Stimulated activated CD8-positive, alpha-beta memory T cell treated with anti-CD3 and anti-CD28 coated beads, Interleukin-15, amount 100 ng/mL, for 48 hours (primary cell): ENCODE data around the gene MBD4.
"Not testable (repeated sequence)": the region's sequence is repeated elsewhere in the genome, so short reads cannot be mapped to it uniquely, and the experiment has no call there.

Experiments used
- DNase-seq, 2 donors: peaks; one replicate each; pipeline ENCODE4 v3.0.0-alpha.2; 2020; ENCODE audit warnings: low read depth in 2 of 2

Gene MBD4

GRCh38 chr3:129409541-129409940 is 30.2 kb downstream of the MBD4 start:
- DNase-seq: no peak

DNA sequence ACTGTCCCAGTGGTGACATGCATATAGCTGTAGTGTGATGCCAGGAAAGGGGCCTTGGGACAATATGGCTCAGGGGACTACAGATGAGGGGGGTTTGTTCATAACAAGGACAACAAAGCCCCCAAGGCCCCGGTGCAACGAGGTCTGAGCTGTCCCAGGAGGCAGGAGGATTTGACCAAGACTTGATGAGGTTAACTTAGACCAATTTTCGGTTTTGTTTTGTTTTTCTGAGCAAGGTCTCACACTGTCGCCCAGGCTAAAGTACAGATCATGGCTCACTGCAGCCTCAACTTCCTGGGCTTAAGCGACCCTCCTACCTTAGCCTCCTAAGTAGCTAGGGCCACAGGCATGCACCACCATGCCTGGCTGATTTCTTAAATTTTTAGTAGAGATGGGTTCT is 35.1 kb downstream of the MBD4 start:
- no peak for DNase-seq

DNA sequence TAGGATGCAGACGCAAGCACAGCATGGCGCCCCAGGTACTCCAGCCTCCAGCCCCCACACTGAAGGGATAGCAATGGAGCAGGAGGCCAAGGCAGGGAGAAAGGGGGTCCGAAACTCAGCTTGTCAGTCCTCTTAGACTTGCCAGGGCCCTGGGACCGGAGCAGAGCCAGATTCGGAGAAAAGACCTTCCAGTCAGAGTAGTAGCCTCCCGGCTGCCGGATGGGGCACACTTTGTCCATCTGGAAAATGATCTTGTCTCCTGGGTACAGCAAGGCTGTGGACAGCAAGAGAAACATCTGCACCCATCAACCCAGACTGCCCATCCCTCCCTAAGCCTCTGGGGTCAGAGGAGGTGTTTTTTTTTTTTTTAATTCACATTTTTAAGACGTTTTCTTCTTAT is 35.6 kb downstream of the MBD4 start:
- no peak for DNase-seq

DNA sequence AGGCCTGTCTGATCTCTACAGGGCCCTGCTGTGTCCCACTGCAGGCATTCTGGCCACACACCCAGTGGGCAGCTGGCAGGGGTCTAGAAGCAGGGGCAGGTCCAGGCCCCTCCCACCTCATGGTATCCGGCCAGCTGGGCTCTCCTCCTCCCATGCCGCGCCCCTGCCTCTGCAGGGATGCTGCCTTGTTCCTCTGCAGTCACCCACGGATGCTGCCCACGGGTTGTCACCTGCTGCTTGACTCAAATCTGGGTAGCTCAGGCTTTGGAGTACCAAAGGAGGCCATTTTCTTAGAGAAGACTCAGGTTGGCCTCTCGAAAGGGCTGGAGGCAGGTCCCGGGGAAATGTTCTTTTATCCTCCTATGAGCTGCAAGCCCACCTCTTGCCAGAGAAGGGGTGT is 36.3 kb downstream of the MBD4 start:
- DNase-seq: no peak

DNA sequence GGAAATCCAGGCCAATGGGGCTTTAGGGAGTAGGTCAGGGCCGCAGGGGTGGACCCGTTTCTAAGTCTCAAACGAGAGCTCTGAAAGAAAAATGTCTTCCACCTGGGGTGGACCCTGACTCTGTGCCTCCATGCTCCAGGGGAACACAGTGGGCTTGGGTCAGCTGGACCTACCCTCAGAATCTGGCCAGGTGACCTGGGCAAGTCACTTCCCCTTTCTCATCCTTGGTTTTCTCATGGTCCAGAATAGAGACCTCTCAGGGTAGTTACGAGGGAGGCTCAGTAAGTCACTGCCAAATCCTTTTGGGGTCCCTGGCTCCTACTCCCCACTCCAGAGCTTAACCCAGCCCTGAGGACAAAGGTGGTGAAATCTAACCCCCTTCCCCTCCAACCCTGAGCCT is 37.1 kb downstream of the MBD4 start:
- no peak for DNase-seq

DNA sequence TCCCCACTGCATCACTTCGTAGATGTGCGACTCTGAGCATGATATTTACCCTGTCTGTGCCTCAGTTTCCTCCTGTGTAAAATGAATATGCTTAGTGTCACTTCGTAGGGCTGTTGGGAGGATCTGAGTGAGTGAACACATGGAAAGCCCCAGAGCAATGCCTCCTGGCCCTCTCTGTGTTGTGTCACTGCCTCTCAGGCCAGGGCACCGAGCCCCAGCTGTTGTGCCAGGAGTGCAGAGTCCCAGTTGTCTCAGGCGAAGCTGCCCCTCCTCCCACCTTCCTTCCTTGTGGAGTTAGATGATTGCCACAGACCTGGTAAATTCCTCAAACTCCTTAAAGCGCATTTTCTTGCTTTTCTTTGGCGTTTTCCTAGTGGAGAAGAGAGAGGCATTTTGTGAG is 37.5 kb downstream of the MBD4 start:
- DNase-seq: no peak

GRCh38 chr3:129399895-129400357 is 39.8 kb downstream of the MBD4 start:
- no peak for DNase-seq

DNA sequence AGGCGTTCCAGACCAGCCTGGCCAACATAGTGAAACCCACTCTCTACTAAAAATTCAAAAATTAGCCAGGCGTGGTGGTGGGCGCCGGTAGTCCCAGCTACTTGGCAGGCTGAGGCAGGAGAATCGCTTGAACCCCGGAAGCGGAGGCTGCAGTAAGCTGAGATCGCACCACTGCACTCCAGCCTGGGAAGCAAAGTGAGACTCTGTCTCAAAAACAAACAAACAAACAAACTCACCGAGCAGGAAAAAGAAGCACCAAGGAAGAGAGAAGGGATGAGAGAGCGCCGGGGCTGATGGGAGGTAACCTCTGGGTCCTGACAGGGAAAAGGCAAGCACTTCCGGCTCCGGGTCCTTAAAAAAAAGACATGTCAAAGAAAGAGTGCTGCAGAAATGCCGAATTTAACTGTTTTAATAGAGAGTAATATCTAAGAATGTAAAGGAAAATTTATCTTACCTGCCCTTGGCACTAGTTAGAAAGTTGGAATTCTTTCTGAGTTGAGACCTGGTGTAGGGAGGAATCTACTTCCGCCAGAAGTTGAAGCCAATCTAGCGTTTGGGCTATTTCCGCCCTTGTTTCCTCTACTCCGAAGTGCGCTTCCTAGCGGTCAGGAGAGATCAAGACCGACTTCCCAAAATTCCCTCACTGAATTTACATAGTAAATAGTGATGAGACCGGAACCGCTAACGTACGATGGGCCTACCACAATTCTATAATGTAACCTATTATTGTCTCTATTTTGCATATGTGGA is 40.4 kb downstream of the MBD4 start:
- peak; percentile 48 to 56 for DNase-seq

DNA sequence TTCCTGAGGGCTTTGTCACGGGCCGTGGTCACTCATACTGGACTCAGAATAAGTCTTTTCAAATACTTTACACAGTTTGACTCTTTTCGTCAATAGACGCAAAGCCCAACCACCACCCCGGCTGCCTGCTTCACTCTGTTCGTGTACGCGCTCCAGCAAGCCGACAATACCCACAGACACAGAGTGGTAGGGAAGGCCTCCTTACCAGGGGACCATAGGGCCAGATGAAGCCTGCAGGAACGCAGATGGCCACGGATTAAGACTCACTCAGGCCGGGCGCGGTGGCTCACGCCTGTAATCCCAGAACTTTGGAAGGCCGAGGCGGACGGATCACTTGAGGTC is 41.0 kb downstream of the MBD4 start:
- DNase-seq: no peak

GRCh38 chr3:129393760-129394564 is 45.8 kb downstream of the MBD4 start:
- DNase-seq: not testable (repeated sequence)

DNA sequence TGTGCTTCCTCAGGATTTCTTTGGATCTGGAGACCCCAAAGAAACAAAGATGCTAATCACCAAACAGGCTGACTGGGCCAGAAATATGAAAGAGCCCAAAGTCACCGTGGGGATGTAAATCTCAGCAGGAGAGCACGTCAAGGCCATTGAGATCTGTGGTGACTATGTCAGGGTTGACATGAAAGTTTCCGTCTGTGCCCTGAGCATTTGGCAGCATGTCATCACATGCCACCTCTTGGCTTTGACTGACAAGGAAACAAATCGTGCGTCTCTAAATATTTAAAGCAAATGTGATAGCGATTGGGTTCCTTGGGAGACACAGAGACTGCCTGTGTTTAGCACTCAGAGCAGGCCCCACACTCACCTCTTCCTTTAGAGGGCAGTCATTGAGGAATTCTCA is 46.5 kb downstream of the MBD4 start:
- no peak for DNase-seq

GRCh38 chr3:129392106-129392887 is 47.5 kb downstream of the MBD4 start:
- DNase-seq: not testable (repeated sequence)

GRCh38 chr3:129391583-129391982 is 48.2 kb downstream of the MBD4 start:
- not testable (repeated sequence) for DNase-seq

DNA sequence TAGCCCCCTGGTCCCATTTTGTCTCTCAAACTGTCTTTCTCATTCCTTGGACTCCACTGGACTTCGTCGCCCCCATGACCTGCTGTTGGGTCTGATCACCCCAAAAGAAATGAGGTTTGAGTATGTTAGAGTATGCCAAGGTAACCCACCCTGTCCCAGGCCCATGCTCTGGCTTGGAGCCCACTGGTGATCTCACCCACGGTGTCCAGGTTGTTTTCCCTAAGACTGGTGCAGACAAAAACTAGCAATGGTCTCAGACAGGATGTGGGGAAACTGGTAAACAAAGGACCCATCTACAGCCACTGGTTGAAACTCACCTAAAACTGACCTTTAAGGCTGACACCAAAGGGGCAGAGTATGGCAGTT is 50.2 kb downstream of the MBD4 start:
- DNase-seq: no peak

DNA sequence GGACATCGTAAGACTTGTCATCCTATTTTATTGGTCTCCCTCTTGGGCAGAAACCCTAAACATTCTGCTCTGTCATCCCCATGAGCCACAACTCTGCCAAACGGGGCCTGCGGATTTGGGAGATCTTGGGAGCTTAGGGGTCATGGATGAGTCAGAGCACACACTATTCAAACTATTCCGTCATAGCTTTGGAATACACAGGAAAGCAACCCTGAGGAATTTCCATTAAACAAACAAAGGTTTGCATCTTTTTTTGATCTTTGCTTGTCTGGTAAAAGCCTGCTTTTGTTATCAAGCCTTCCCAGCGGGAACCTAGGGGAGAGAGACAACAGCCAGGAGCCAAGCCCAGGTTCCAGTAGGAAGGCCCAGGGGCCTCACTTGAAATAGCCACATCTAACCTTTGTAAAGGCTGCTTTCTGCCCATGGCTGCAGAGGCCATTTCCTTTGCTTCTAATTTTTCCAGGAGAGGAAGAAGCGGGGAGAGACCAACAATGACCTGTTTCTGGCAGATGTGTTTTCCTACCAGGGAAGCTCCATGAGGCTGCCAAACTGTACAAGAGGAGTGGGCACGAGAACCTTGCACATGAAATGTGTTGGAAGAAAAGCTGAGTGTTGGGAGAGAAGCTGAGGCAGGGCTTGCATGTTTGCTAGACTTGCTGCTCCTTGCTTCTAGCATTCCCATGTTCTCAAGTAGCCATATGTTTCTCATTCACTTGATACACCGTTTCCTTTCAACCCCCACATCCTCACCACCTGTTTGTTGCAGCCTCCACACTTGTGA is 50.8 kb downstream of the MBD4 start:
- DNase-seq: not testable (repeated sequence)

DNA sequence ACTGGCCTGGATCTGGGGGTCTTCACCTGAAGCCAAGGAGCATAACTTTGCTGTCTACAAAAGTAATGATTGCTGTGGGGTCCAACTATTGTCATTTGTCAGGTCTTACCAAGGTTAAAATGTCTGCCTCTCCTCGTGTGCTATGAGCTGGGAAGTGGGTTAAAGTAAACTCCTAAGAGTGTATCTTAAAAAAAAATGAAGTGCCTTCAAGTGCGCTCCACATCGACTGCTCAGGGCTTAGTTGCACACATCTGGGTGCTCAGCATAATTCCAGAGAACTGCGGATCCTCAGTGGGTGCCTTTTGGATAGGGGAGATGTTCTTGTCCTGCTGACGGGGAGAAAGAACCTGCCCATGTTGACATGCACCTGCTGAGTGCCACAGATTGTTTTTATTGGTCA is 52.3 kb downstream of the MBD4 start:
- DNase-seq: no peak

DNA sequence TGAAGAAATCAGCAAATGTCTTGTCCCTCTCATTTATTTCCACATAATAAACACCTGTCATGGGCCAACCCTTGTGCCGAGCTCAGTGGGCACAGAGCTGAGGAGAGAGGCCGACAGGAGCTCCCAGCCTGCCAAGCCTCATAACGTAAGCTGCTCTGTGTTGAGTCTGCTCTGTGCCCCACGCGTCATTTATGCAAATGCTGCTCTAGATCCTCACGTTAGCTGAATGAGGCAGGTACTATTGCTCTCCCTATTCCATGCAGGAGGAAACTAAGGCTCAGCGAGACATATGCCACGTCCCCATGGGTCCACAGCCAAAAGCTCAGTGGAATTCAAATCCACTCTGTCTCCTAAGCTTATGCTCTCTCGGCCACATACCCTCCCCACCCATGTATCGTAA is 52.8 kb downstream of the MBD4 start:
- no peak for DNase-seq

GRCh38 chr3:129385507-129385906 is 54.2 kb downstream of the MBD4 start:
- DNase-seq: not testable (repeated sequence)

- no peak for DNase-seq
Observed at GRCh38 chr3:129384594-129385323, 55.0 kb downstream of the MBD4 start.

GRCh38 chr3:129384103-129384502 is 55.6 kb downstream of the MBD4 start:
- DNase-seq: not testable (repeated sequence)

GRCh38 chr3:129383292-129383860 is 56.4 kb downstream of the MBD4 start:
- peak in 1 of 2 donors; percentile 30 for DNase-seq
